ENCODE results near the gene HNRNPA2B1. TPM values are rescaled to one million over a fixed set of nuclear protein-coding genes. Genes with fewer than 3 reads are reported as not detected.

The HNRNPA2B1 gene
- total and polyA plus RNA-seq, 2 of the 8 experiments (the other 6 are each of a cell fraction or from before 2014, with no cell fraction given): 276 to 1,255 TPM

DNA sequence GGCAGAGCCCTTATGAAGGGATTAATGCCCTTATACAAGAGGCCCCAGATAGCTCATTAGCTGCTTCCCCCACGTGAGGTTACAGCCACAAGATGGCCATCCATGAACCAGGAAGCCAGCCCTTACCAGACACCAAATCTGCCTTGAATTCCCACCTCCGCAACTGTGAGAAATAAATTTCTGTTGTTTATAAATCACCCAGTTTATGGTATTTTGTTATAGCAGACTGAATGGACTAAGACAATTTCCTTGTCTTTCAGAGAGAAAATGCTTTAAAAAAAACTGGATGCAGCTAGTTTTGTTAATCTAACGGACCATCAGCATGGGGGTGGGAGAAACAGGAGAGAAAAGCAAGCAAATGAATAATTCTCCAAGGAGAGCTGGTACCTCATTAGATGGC, 37.5 kb upstream of the HNRNPA2B1 start:
- Histone ChIP-seq H4K8ac (ENCODE audit: extremely low read depth, insufficient read depth, low read length) (no peak overlapping the region), H2BK20ac (ENCODE audit: low read length) (no peak overlapping the region), H3K18ac (ENCODE audit: extremely low read depth, low read length) (no peak overlapping the region), H2BK120ac (replicated peaks; ENCODE audit: low read depth, low read length) (no peak overlapping the region), H3K9me3 (ENCODE audit: insufficient read depth in 2 of 2, low read depth in 1 of 2, low read length in 1 of 2) (no peaks in the 10 kb centered on the region), H3K79me1 (ENCODE audit: low read depth, low read length) (no peaks in the 10 kb centered on the region), H3K4ac (replicated peaks; ENCODE audit: insufficient read length, low read depth, low read length) (no peak overlapping the region), H2BK12ac (ENCODE audit: low read depth, low read length) (no peak overlapping the region), H3K4me3 (ENCODE audit: extremely low read depth in 1 of 4, insufficient read depth in 2 of 4, low read depth in 3 of 4, low read length in 4 of 4) (no peak overlapping the region), H3K36me3 (ENCODE audit: control insufficient read depth in 2 of 4, insufficient read depth in 4 of 4, low read length in 3 of 4) (no peaks in the 10 kb centered on the region), H3K27ac (ENCODE audit: low read depth, low read length) (no peak overlapping the region), H3K23me2 (ENCODE audit: low read depth, low read length) (no peaks in the 10 kb centered on the region), H2AK5ac (ENCODE audit: low read depth, low read length) (no peak overlapping the region), H4K91ac (replicated peaks; ENCODE audit: insufficient read length, low read length) (no peak overlapping the region), H2AFZ (ENCODE audit: low read length) (no peak overlapping the region), H3K4me1 (replicated peaks in 1 of 4; ENCODE audit: control insufficient read depth in 3 of 4, insufficient read depth in 4 of 4, low read length in 3 of 4) (no peaks in the 10 kb centered on the region), H3K56ac (replicated peaks; ENCODE audit: insufficient read length, low read depth, low read length) (no peak overlapping the region), H3K79me2 (ENCODE audit: control insufficient read depth in 1 of 2, insufficient read depth in 2 of 2, low read length in 2 of 2) (no peaks in the 10 kb centered on the region), H3K23ac (ENCODE audit: insufficient read length) (no peak overlapping the region), H4K20me1 (replicated peaks in 1 of 2; ENCODE audit: control insufficient read depth in 1 of 2, insufficient read depth in 2 of 2, low read length in 2 of 2) (no peaks in the 10 kb centered on the region), H3K4me2 (ENCODE audit: insufficient read depth in 1 of 2, low read depth in 2 of 2, low read length in 2 of 2) (no peak overlapping the region), H3K9ac (replicated peaks in 1 of 4; ENCODE audit: extremely low read depth in 1 of 4, low read depth in 3 of 4, low read length in 3 of 4) (no peak overlapping the region), H2BK5ac (ENCODE audit: low read depth, low read length) (no peak overlapping the region), H3K27me3 (replicated peaks in 1 of 4; ENCODE audit: control insufficient read depth in 3 of 4, extremely low read depth in 1 of 4, insufficient read depth in 3 of 4, low read length in 3 of 4) (no peaks in the 10 kb centered on the region), H2BK15ac (ENCODE audit: low read length) (no peak overlapping the region), H3K14ac (ENCODE audit: insufficient read length) (no peak overlapping the region), H4K5ac (ENCODE audit: insufficient read length, low read depth, low read length) (no peak overlapping the region)
- TF ChIP-seq SIX5 (IDR thresholded peaks at IDR 0.05; ENCODE audit: low read depth, low read length): no peak
- no peak for TF ChIP-seq RAD21 (IDR thresholded peaks at IDR 0.05 in 1 of 2, conservative IDR thresholded peaks at IDR 0.05 in 1 of 2; ENCODE audit: low read depth in 2 of 2, low read length in 2 of 2)
- TF ChIP-seq, protein P1, sequence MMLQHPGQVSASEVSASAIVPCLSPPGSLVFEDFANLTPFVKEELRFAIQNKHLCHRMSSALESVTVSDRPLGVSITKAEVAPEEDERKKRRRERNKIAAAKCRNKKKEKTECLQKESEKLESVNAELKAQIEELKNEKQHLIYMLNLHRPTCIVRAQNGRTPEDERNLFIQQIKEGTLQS (IDR thresholded peaks at IDR 0.05; ENCODE audit: insufficient read depth, low read depth, low read length): no peak
- no peak for TF ChIP-seq KDM1A (IDR thresholded peaks at IDR 0.05; ENCODE audit: borderline replicate concordance, low read length)
- ChIA-PET CTCF (ENCODE audit: partially characterized antibody) (no interaction called here), POLR2A (ENCODE audit: partially characterized antibody) (interaction anchor here (1.0 to 2.0 kb wide), 4 partner anchors 10 to 49 kb away, joined by 3 to 14 read pairs (median 5); partner anchors contain the start of genes CBX3 and HNRNPA2B1)
- no peak for FAIRE-seq
- WGBS, 2 experiments (ENCODE audit: extremely low coverage in 1 of 2, insufficient coverage in 1 of 2, insufficient read length in 1 of 2, insufficient replicate concordance in 2 of 2, low coverage in 1 of 2, low lambda C conversion rate in 2 of 2, missing lambda C conversion rate in 1 of 2): 78% methylated on average over 3 of the region's 3 CpGs; no CpG with 5 or more reads in 1 of the 2 experiments
- no peak for DNase-seq (ENCODE audit: low read depth in 1 of 2, low spot score in 2 of 2)

All from H1 (cell line).